ENCODE results near the gene TRABD2B. TPM values are rescaled to one million over a fixed set of nuclear protein-coding genes. Genes with fewer than 3 reads are reported as not detected.

The TRABD2B gene
- total RNA-seq, 1 experiment from 2014 or later: 0.05 TPM

GRCh38 chr1:48003741-48004531, 6.8 kb upstream of the TRABD2B start:
- H3K79me2 ChIP-seq (ENCODE audit: insufficient read depth, low read length): no peaks in the 10 kb centered on the region
- H3K4me2 ChIP-seq (ENCODE audit: low read length): no peak overlapping the region
- H3K9ac ChIP-seq (ENCODE audit: low read length): no peak overlapping the region
- DNase-seq (ENCODE audit: low read depth, low spot score): no peak
- no peak overlapping the region for H2AFZ ChIP-seq (ENCODE audit: low read depth, low read length, poor library complexity, severe bottlenecking)
- H3K27me3 ChIP-seq (ENCODE audit: insufficient read depth, low read length): peaks cover 7% of the 10 kb centered on the region; the same call in 1 of the 2 replicates
- H3K9me3 ChIP-seq (ENCODE audit: control insufficient read depth in 1 of 2, insufficient read depth in 1 of 2, low read depth in 1 of 2, low read length in 2 of 2): no peaks in the 10 kb centered on the region
- no peak for ATAC-seq
- CTCF ChIA-PET: no interaction called here
- RAD21 ChIA-PET (ENCODE audit: low non-redundant PET in 1 of 2, low total read pairs in 2 of 2, uncharacterized antibody in 2 of 2, unreplicated experiment in 2 of 2): no interaction called here
- H3K9me2 ChIP-seq (ENCODE audit: insufficient read depth): no peaks in the 10 kb centered on the region
- TF ChIP-seq ATF3 (IDR thresholded peaks at IDR 0.05): no peak
- TF ChIP-seq SIN3A (IDR thresholded peaks at IDR 0.05; ENCODE audit: low read depth): no peak
- no peaks in the 10 kb centered on the region for H3K4me1 ChIP-seq (ENCODE audit: control insufficient read depth in 1 of 2, insufficient read depth in 2 of 2, low read length in 2 of 2)
- POLR2A ChIA-PET: no interaction called here
- no peak overlapping the region for H3K27ac ChIP-seq (ENCODE audit: low read depth, low read length)
- no peak overlapping the region for H3K4me3 ChIP-seq (replicated peaks in 1 of 2; ENCODE audit: low read depth in 1 of 2, low read length in 2 of 2)
- H4K20me1 ChIP-seq (ENCODE audit: insufficient read depth): no peaks in the 10 kb centered on the region
- no TSS peak for BruUV-seq (replicated peaks)
- H3K36me3 ChIP-seq (ENCODE audit: control insufficient read depth in 1 of 2, insufficient read depth in 2 of 2, low read length in 2 of 2): no peaks in the 10 kb centered on the region
- intact Hi-C loops (cut with micrococcal nuclease): no loop called here

- Histone ChIP-seq H3K4me2 (ENCODE audit: low read length) (no peak overlapping the region), H3K4me1 (ENCODE audit: control insufficient read depth in 1 of 2, insufficient read depth in 2 of 2, low read length in 2 of 2) (peaks cover 0 to 3% of the 10 kb centered on the region in 2 experiments; a peak in 2 of 4 replicates), H3K9ac (ENCODE audit: low read length) (no peak overlapping the region), H3K9me2 (ENCODE audit: insufficient read depth) (no peaks in the 10 kb centered on the region), H3K36me3 (ENCODE audit: control insufficient read depth in 1 of 2, insufficient read depth in 2 of 2, low read length in 2 of 2) (no peaks in the 10 kb centered on the region), H3K4me3 (replicated peaks in 1 of 2; ENCODE audit: low read depth in 1 of 2, low read length in 2 of 2) (no peak overlapping the region), H3K27ac (ENCODE audit: low read depth, low read length) (no peak overlapping the region), H3K9me3 (ENCODE audit: control insufficient read depth in 1 of 2, insufficient read depth in 1 of 2, low read depth in 1 of 2, low read length in 2 of 2) (no peaks in the 10 kb centered on the region), H4K20me1 (ENCODE audit: insufficient read depth) (no peaks in the 10 kb centered on the region), H2AFZ (ENCODE audit: low read depth, low read length, poor library complexity, severe bottlenecking) (no peak overlapping the region), H3K27me3 (ENCODE audit: insufficient read depth, low read length) (peaks cover 18% of the 10 kb centered on the region; the same call in 1 of the 2 replicates), H3K79me2 (ENCODE audit: insufficient read depth, low read length) (no peaks in the 10 kb centered on the region)
- POLR2A ChIA-PET: no interaction called here
- ATAC-seq (no peak), DNase-seq (ENCODE audit: low read depth, low spot score) (no peak)
- BruUV-seq (replicated peaks): no TSS peak
- CTCF ChIA-PET: no interaction called here
- intact Hi-C loops (cut with micrococcal nuclease): no loop called here
- TF ChIP-seq ELF1 (IDR thresholded peaks at IDR 0.05; ENCODE audit: borderline replicate concordance, low read depth): no peak
- TF ChIP-seq POLR2AphosphoS5 (IDR thresholded peaks at IDR 0.05; ENCODE audit: low read depth, low read length): no peak
- RAD21 ChIA-PET (ENCODE audit: low non-redundant PET in 1 of 2, low total read pairs in 2 of 2, uncharacterized antibody in 2 of 2, unreplicated experiment in 2 of 2): no interaction called here
Measured at GRCh38 chr1:48002142-48002541, 5.0 kb upstream of the TRABD2B start.

All from HCT116 (cell line).